Ectodermal cell (in vitro differentiated cells): ENCODE results near the gene WDR64.
"Not testable (repeated sequence)": the region's sequence is repeated elsewhere in the genome, so short reads cannot be mapped to it uniquely, and the experiment has no call there.

ENCODE experiments used
- H3K27ac ChIP-seq: 2 replicates; pipeline ENCODE4 v1.7.0; 2013; ENCODE audit warnings: mild to moderate bottlenecking, low read depth, low read length; ENCODE audit not compliant: insufficient read depth, poor library complexity, severe bottlenecking
- H3K27me3 ChIP-seq: 2 replicates; pipeline ENCODE4 v1.7.0; 2013; ENCODE audit warnings: mild to moderate bottlenecking, low read length; ENCODE audit not compliant: insufficient read depth, control insufficient read depth, poor library complexity, severe bottlenecking
- H3K36me3 ChIP-seq: one replicate; pipeline ENCODE4 v1.7.0; 2013; ENCODE audit warnings: low read length; ENCODE audit not compliant: control insufficient read depth, insufficient read depth
- H3K4me1 ChIP-seq: one replicate; pipeline ENCODE4 v1.7.0; 2013; ENCODE audit warnings: low read length; ENCODE audit not compliant: control insufficient read depth, insufficient read depth
- H3K4me3 ChIP-seq: 2 replicates; pipeline ENCODE4 v1.7.0; 2013; ENCODE audit warnings: low read depth, low read length, control low read depth; ENCODE audit not compliant: insufficient read depth
- H3K9me3 ChIP-seq: 2 replicates; pipeline ENCODE4 v1.7.0; 2013; ENCODE audit warnings: mild to moderate bottlenecking, low read length, moderate library complexity; ENCODE audit not compliant: control insufficient read depth
- WGBS, 2 experiments: methylation state at CpG; one replicate each; pipeline ENCODE4 v1.1.7; 2013; ENCODE audit warnings: missing lambda C conversion rate in 2 of 2; 5-methylcytosine and 5-hydroxymethylcytosine counted together

Gene WDR64

GRCh38 chr1:241648159-241648558 is 3.9 kb upstream of the WDR64 start:
- H3K36me3 ChIP-seq, result no peaks in the 10 kb centered on the region
- WGBS, 2 experiments, result 85 to 93% methylated on average over 1 of the region's 1 CpG
- H3K4me1 ChIP-seq, result no peaks in the 10 kb centered on the region
- no peaks in the 10 kb centered on the region for H3K9me3 ChIP-seq
- no peak overlapping the region for H3K4me3 ChIP-seq
- H3K27me3 ChIP-seq, result no peaks in the 10 kb centered on the region
- no peak overlapping the region for H3K27ac ChIP-seq

DNA sequence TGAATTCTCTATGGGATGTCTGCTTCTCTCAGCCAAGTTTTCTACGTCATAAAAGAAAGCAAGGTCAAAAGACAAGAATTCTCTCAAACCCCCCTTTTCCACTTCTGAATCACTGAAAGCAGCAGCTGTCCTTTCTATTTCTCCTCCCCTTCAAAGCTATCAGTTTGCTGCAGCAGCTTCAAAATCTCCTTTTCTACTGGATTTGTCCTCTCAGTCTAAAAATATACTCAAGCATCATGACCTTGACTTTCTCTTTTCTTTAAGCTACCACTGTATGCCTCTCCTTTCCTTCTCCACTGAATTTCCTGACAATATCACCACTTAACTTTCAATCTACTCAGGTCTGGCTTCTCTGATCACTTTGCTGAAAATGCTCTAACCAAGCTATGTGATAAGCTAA is 1.9 kb downstream of the WDR64 start:
- Histone ChIP-seq H3K36me3 (no peaks in the 10 kb centered on the region), H3K4me1 (no peaks in the 10 kb centered on the region), H3K4me3 (no peak overlapping the region), H3K9me3 (no peaks in the 10 kb centered on the region), H3K27ac (no peak overlapping the region), H3K27me3 (no peaks in the 10 kb centered on the region)
- 86 to 91% methylated on average over 1 of the region's 1 CpG for WGBS, 2 experiments

DNA sequence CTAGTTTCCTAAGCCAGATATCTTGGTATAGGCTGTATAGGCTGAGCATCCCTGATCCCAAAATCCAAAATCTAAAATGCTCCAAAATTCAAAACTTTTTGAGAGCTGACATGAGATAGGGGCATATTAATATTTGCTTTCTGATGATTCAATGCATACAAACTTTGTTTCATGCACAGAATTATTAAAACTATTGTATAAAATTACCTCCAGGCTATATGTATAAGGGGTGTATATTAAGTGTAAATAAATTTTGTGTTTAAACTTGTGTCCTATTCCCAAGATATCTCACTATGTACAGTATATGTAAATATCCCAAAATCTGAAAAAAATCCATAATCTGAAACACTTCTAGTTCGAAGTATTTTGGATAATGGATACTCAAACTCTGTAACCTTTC is 2.6 kb downstream of the WDR64 start:
- no peaks in the 10 kb centered on the region for H3K36me3 ChIP-seq
- no peaks in the 10 kb centered on the region for H3K9me3 ChIP-seq
- H3K4me1 ChIP-seq, result no peaks in the 10 kb centered on the region
- H3K27me3 ChIP-seq, result no peaks in the 10 kb centered on the region
- H3K27ac ChIP-seq, result no peak overlapping the region
- no peak overlapping the region for H3K4me3 ChIP-seq
- 83 to 95% methylated on average over 1 of the region's 1 CpG for WGBS, 2 experiments

- no peak overlapping the region for H3K27ac ChIP-seq
- no peaks in the 10 kb centered on the region for H3K27me3 ChIP-seq
- no peaks in the 10 kb centered on the region for H3K4me1 ChIP-seq
- no peaks in the 10 kb centered on the region for H3K9me3 ChIP-seq
- WGBS, 2 experiments, result 92 to 97% methylated on average over 3 of the region's 3 CpGs
- no peak overlapping the region for H3K4me3 ChIP-seq
- H3K36me3 ChIP-seq, result no peaks in the 10 kb centered on the region
These were observed 6.2 kb downstream of the WDR64 start for GRCh38 chr1:241658081-241658793.

DNA sequence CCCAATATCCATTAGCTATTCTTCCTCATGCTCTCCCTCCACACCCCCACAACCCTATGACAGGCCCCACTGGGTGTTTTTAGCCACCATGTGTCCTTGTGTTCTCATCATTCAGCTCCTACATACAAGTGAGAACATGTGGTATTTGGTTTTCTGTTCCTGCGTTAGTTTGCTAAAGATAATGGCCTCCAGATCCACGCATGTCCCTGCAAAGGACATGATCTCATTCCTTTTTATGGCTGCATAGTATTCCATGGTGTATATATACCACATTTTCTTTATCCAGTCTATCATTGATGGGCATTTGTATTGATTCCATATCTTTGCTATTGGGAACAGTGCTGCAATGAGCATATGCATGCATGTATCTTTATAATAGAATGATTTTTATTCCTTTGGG is 6.9 kb downstream of the WDR64 start:
- not testable (repeated sequence) for H3K27me3 ChIP-seq, H3K4me1 ChIP-seq, H3K4me3 ChIP-seq, H3K9me3 ChIP-seq, H3K27ac ChIP-seq, H3K36me3 ChIP-seq
- WGBS, 2 experiments, result 83 to 93% methylated on average over 2 of the region's 2 CpGs

DNA sequence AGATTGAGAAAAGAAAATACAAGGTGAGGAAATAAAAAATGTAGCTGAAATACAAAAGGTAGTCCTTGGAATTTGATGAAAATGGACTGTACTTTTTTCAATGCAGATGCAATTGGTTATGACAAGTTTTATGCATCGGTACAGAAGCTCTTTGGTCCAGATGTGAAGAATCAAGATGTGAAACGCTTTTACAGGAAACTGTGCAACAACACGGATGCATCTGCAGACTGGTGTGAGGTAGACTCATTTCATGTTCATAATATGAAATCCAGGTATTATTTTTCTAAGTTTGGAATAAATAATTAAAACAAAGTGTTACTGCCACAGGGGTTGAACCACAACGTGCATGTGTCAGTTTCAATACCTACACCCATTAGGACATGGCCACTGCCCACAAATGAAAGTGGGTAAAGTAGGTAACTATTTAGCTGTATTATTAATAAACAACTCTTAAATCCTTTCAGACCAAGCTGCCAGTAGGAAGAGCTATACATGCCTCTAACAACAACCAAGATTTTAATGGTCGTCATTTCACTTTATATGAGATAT is 8.4 kb downstream of the WDR64 start:
- no peaks in the 10 kb centered on the region for H3K36me3 ChIP-seq
- H3K27me3 ChIP-seq, result no peaks in the 10 kb centered on the region
- no peak overlapping the region for H3K27ac ChIP-seq
- no peaks in the 10 kb centered on the region for H3K9me3 ChIP-seq
- 95% methylated on average over 4 to 5 of the region's 5 CpGs for WGBS, 2 experiments
- H3K4me1 ChIP-seq, result no peaks in the 10 kb centered on the region
- no peak overlapping the region for H3K4me3 ChIP-seq

GRCh38 chr1:241666419-241666818 is 14.3 kb downstream of the WDR64 start:
- Histone ChIP-seq H3K27ac (no peak overlapping the region), H3K27me3 (no peaks in the 10 kb centered on the region), H3K9me3 (no peaks in the 10 kb centered on the region), H3K36me3 (no peaks in the 10 kb centered on the region), H3K4me1 (no peaks in the 10 kb centered on the region), H3K4me3 (no peak overlapping the region)
- 99 to 100% methylated on average over 3 of the region's 3 CpGs for WGBS, 2 experiments

DNA sequence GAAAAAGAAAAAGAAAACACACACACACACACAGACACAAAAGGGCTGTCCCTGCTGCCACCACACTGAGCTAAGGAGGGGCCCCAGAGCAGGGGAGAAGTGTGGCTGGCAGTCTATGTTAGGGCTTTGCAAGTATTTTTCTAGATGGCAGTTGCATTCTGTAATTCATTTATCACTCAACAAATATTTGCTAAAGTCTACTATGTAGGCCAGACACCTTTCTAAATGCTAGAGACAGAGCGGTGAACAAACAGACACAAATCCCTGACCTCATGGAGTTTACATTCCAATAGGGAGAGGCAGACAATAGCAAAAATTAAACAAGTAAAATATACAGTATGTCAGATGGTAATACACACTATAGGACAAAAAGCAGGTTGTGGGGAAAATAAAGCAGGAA is 20.2 kb downstream of the WDR64 start:
- Histone ChIP-seq H3K27me3 (no peaks in the 10 kb centered on the region), H3K4me3 (no peak overlapping the region), H3K9me3 (no peaks in the 10 kb centered on the region), H3K4me1 (no peaks in the 10 kb centered on the region), H3K27ac (no peak overlapping the region), H3K36me3 (no peaks in the 10 kb centered on the region)
- WGBS, 2 experiments, result 93 to 100% methylated on average over 1 of the region's 1 CpG

GRCh38 chr1:241674805-241675384 is 22.8 kb downstream of the WDR64 start:
- H3K27ac ChIP-seq, result no peak overlapping the region
- H3K36me3 ChIP-seq, result no peaks in the 10 kb centered on the region
- no CpG with 5 or more reads among the region's 1 CpG for WGBS, 2 experiments
- H3K9me3 ChIP-seq, result no peaks in the 10 kb centered on the region
- H3K4me1 ChIP-seq, result no peaks in the 10 kb centered on the region
- no peaks in the 10 kb centered on the region for H3K27me3 ChIP-seq
- H3K4me3 ChIP-seq, result no peak overlapping the region

DNA sequence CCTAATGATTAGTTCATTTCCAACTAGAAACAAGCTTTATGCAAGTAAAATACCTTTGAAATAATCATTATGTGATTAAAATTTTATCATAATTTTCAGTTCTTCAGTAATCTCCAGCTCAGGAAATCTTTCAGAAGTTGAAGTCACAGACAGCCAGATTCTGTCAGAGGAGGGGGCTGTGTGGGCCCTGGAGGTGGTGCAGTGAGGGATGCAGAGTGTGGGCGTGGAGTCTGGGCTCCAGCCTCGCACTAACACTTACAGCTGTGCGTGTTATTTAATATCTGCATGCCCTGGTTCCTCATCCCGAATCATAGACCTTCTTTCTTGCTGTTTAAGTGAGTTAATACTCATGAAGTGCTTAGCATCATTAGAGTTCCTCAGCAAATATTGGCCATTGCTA is 23.9 kb downstream of the WDR64 start:
- no peak overlapping the region for H3K27ac ChIP-seq
- H3K4me1 ChIP-seq, result no peaks in the 10 kb centered on the region
- no peaks in the 10 kb centered on the region for H3K27me3 ChIP-seq
- WGBS, 2 experiments, result 88 to 89% methylated on average over 4 of the region's 4 CpGs
- no peaks in the 10 kb centered on the region for H3K9me3 ChIP-seq
- no peak overlapping the region for H3K4me3 ChIP-seq
- H3K36me3 ChIP-seq, result no peaks in the 10 kb centered on the region
